Loucy (cell line): Measurements from ENCODE around the gene CNTNAP2.

Experiments
- H2AFZ ChIP-seq: fragments of 200-600 bp; sonication (generic); 2 replicates; pipeline ENCODE4 v1.6.0; 2016; ENCODE audit warnings: antibody characterized with exemption, mild to moderate bottlenecking, low read length, moderate library complexity
- H3F3A ChIP-seq: fragments of 200-600 bp; 2 replicates; pipeline ENCODE4 v1.6.0; 2016; ENCODE audit warnings: antibody characterized with exemption, low read depth, mild to moderate bottlenecking
- H3K27me3 ChIP-seq: fragments of 200-600 bp; sonication (generic); 2 replicates; pipeline ENCODE4 v1.6.1; 2014; ENCODE audit warnings: low read length, mild to moderate bottlenecking; ENCODE audit not compliant: insufficient read depth, poor library complexity, severe bottlenecking
- H3K36me3 ChIP-seq: fragments of 200-600 bp; sonication (generic); 2 replicates; pipeline ENCODE4 v1.6.1; 2016; ENCODE audit warnings: low read length; ENCODE audit not compliant: insufficient read depth
- H3K4me1 ChIP-seq: fragments of 200-600 bp; sonication (generic); 2 replicates; pipeline ENCODE4 v1.5.1; 2014; ENCODE audit warnings: low read length, mild to moderate bottlenecking; ENCODE audit not compliant: insufficient read depth, poor library complexity, severe bottlenecking
- H3K4me2 ChIP-seq: fragments of 200-600 bp; sonication (generic); 2 replicates; pipeline ENCODE4 v1.6.0; 2014; ENCODE audit warnings: antibody characterized with exemption, low read length, low read depth, mild to moderate bottlenecking; ENCODE audit not compliant: poor library complexity, severe bottlenecking
- H3K4me3 ChIP-seq: fragments of 200-600 bp; sonication (generic); 2 replicates; pipeline ENCODE4 v1.5.1; 2014; ENCODE audit warnings: low read length, mild to moderate bottlenecking, mixed read lengths; ENCODE audit not compliant: poor library complexity, severe bottlenecking
- H3K79me2 ChIP-seq: fragments of 200-600 bp; sonication (generic); 2 replicates; pipeline ENCODE4 v1.6.1; 2014; ENCODE audit warnings: low read length; ENCODE audit not compliant: insufficient read depth
- H3K9ac ChIP-seq: fragments of 200-600 bp; sonication (generic); 2 replicates; pipeline ENCODE4 v1.6.0; 2014; ENCODE audit warnings: mild to moderate bottlenecking, low read depth, low read length, moderate library complexity; ENCODE audit not compliant: poor library complexity, severe bottlenecking
- H3K9me2 ChIP-seq: fragments of 200-600 bp; sonication (generic); replicated peaks from 2 replicates; pipeline ENCODE4 v1.6.1; 2016; ENCODE audit warnings: low read depth, low read length, mixed read lengths
- H3K9me3 ChIP-seq: fragments of 200-600 bp; sonication (generic); 2 replicates; pipeline ENCODE4 v1.6.1; 2014; ENCODE audit warnings: mild to moderate bottlenecking, antibody characterized with exemption, low read length, low read depth; ENCODE audit not compliant: insufficient read depth
- H4K20me1 ChIP-seq: fragments of 200-600 bp; sonication (generic); 2 replicates; pipeline ENCODE4 v1.6.0; 2014; ENCODE audit warnings: antibody characterized with exemption, low read length, mild to moderate bottlenecking; ENCODE audit not compliant: insufficient read depth, poor library complexity, severe bottlenecking
- EZH2phosphoT487 ChIP-seq: fragments of 200-600 bp; IDR thresholded peaks from 2 replicates; pipeline ENCODE4 v1.6.1; 2018; ENCODE audit warnings: antibody characterized with exemption, mild to moderate bottlenecking, moderate library complexity, borderline replicate concordance
- TF ChIP-seq, protein P1 (sequence below): fragments of 200-600 bp; sonication (generic); conservative IDR thresholded peaks from 2 replicates; pipeline ENCODE4 v1.5.1; 2014; ENCODE audit warnings: mild to moderate bottlenecking, antibody characterized with exemption, low read length

Gene CNTNAP2

DNA sequence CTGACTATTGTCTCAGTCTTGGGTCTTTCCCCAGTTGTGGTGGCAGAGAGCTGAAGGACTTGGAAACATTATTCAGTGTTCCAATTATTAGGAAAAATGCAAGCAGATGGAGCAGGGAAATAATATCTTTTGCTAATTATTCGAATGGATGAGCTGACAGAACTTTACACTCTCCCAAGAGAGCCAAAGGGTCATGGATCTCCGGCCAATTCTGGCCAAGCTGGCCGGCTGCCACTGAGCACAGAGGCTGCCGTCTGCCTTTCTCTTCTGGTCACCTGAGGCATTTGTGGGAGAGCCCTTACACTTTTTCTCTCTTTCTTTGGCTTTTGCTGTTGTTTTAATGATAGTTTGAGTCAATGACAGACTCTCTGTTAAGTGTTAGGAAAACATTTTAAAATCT, 22.2 kb upstream of the CNTNAP2 start:
- H4K20me1 ChIP-seq: no peaks in the 10 kb centered on the region
- no peak overlapping the region for H3K9ac ChIP-seq
- no peaks in the 10 kb centered on the region for H3K4me1 ChIP-seq
- H2AFZ ChIP-seq: no peak overlapping the region
- H3F3A ChIP-seq: no peaks in the 10 kb centered on the region
- no peaks in the 10 kb centered on the region for H3K27me3 ChIP-seq
- TF ChIP-seq, protein P1, sequence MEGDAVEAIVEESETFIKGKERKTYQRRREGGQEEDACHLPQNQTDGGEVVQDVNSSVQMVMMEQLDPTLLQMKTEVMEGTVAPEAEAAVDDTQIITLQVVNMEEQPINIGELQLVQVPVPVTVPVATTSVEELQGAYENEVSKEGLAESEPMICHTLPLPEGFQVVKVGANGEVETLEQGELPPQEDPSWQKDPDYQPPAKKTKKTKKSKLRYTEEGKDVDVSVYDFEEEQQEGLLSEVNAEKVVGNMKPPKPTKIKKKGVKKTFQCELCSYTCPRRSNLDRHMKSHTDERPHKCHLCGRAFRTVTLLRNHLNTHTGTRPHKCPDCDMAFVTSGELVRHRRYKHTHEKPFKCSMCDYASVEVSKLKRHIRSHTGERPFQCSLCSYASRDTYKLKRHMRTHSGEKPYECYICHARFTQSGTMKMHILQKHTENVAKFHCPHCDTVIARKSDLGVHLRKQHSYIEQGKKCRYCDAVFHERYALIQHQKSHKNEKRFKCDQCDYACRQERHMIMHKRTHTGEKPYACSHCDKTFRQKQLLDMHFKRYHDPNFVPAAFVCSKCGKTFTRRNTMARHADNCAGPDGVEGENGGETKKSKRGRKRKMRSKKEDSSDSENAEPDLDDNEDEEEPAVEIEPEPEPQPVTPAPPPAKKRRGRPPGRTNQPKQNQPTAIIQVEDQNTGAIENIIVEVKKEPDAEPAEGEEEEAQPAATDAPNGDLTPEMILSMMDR: no peak
- no peak for TF ChIP-seq EZH2phosphoT487
- H3K9me3 ChIP-seq: no peaks in the 10 kb centered on the region
- no peaks in the 10 kb centered on the region for H3K79me2 ChIP-seq
- no peak overlapping the region for H3K4me3 ChIP-seq
- no peak overlapping the region for H3K4me2 ChIP-seq
- no peaks in the 10 kb centered on the region for H3K36me3 ChIP-seq
- no peaks in the 10 kb centered on the region for H3K9me2 ChIP-seq

DNA sequence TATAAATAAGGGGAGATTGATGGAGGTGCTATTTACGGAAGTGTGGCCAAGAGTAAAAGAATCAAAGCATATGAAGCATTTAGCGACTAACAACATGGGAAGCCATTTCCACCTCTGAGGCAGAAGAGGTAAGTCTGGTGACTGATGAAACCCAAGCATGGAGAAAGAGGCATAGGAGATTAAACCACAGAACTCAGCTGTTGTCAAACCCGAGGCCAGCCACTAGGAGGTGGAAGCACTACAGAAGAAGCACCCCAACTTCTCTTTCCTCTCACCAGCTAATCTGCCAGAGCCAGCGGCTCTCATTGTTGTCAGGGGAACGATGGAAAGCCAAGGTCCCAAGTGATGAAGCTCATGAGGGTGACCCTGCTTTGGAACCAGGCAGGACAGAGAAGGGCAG, 19.6 kb upstream of the CNTNAP2 start:
- H3F3A ChIP-seq: no peaks in the 10 kb centered on the region
- H3K79me2 ChIP-seq: no peaks in the 10 kb centered on the region
- no peak overlapping the region for H3K4me2 ChIP-seq
- no peaks in the 10 kb centered on the region for H3K4me1 ChIP-seq
- no peaks in the 10 kb centered on the region for H4K20me1 ChIP-seq
- H2AFZ ChIP-seq: no peak overlapping the region
- H3K9me3 ChIP-seq: no peaks in the 10 kb centered on the region
- no peak for TF ChIP-seq EZH2phosphoT487
- TF ChIP-seq, protein P1: no peak
- H3K9ac ChIP-seq: no peak overlapping the region
- H3K27me3 ChIP-seq: no peaks in the 10 kb centered on the region
- H3K4me3 ChIP-seq: no peak overlapping the region
- no peaks in the 10 kb centered on the region for H3K36me3 ChIP-seq
- no peaks in the 10 kb centered on the region for H3K9me2 ChIP-seq

DNA sequence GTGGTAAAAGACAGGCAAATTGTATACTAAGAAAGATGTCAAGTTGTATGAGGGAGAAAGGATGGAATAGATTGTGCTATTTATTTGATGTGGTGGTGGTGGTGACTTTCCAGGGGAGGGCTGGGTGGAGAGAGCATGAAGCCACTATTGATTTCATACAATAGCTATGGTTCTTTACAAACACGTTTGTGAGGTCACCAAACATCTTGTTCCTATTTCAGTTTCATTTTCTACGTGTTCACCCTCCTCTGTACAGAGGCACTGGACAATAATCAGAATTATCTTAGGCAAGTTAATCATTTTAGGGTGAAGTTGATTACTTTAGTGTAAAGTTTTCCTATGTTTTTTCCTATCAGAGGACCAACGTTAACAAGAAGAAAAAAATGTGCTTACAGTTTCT, 10.3 kb upstream of the CNTNAP2 start:
- Histone ChIP-seq H3K79me2 (no peaks in the 10 kb centered on the region), H3F3A (no peaks in the 10 kb centered on the region), H3K4me2 (no peak overlapping the region), H3K36me3 (no peaks in the 10 kb centered on the region), H2AFZ (no peak overlapping the region), H3K9me3 (no peaks in the 10 kb centered on the region), H4K20me1 (no peaks in the 10 kb centered on the region), H3K9me2 (no peaks in the 10 kb centered on the region), H3K9ac (no peak overlapping the region), H3K27me3 (no peaks in the 10 kb centered on the region), H3K4me3 (no peak overlapping the region), H3K4me1 (no peaks in the 10 kb centered on the region)
- no peak for TF ChIP-seq EZH2phosphoT487
- TF ChIP-seq, protein P1: no peak
